Stomach (tissue), 9 donors: ENCODE measurements around the gene PARP8. TPM values are rescaled to one million over a fixed set of nuclear protein-coding genes. Genes with fewer than 3 reads are reported as not detected.

Source experiments
- DNase-seq, 2 donors: peaks; one replicate each; pipeline versions ENCODE4 v3.0.0 to v3.0.0-alpha.2; 2013 to 2019
- H3K27ac ChIP-seq, 5 donors: fragments of 200-600 bp in 4 of 5; sonication (generic) in 4 of 5; one replicate each; pipeline ENCODE4 v1.5.1; 2013 to 2019; ENCODE audit warnings: mild to moderate bottlenecking in 1 of 5, moderate library complexity in 1 of 5
- H3K27me3 ChIP-seq, 3 donors: fragments of 200-600 bp; sonication (generic); one replicate each; pipeline ENCODE4 v1.5.1; 2017 to 2019; ENCODE audit warnings: mixed run types in 1 of 3
- H3K36me3 ChIP-seq, 4 donors: fragments of 200-600 bp; sonication (generic); 1 replicate in 3 of 4; 2 replicates in 1 of 4; pipeline ENCODE4 v1.5.1; 2016 to 2019
- H3K4me1 ChIP-seq, 4 donors: fragments of 200-600 bp; sonication (generic); one replicate each; pipeline ENCODE4 v1.5.1; 2016 to 2019
- H3K4me3 ChIP-seq, 4 donors: fragments of 200-600 bp; sonication (generic) in 3 of 4; one replicate each; pipeline ENCODE4 v1.5.1; 2016 to 2019; ENCODE audit warnings: mild to moderate bottlenecking in 1 of 4
- H3K9me3 ChIP-seq, 4 donors: fragments of 200-600 bp; sonication (generic); one replicate each; pipeline ENCODE4 v1.5.1; 2016 to 2019
- EP300 ChIP-seq: sonication (generic); formaldehyde crosslinking; IDR thresholded peaks from one replicate; pipeline ENCODE4 v1.6.1; 2017; ENCODE audit warnings: antibody characterized with exemption
- POLR2A ChIP-seq, 4 donors: fragments of 450-650 bp; IDR thresholded peaks; one replicate each; pipeline ENCODE4 v1.6.1; 2016; ENCODE audit warnings: antibody characterized with exemption in 4 of 4, control low read depth in 2 of 4, mild to moderate bottlenecking in 1 of 4, moderate library complexity in 1 of 4
- POLR2AphosphoS5 ChIP-seq, 3 donors: sonication (generic); formaldehyde crosslinking; IDR thresholded peaks; one replicate each; pipeline ENCODE4 v1.6.1; 2016; ENCODE audit warnings: antibody characterized with exemption in 3 of 3
- WGBS, 5 donors: extraction: QIAGEN DNeasy Blood & Tissue Kit in 3 of 5; methylation state at CpG; one replicate each; pipeline versions ENCODE4 v1.1.5 to v1.1.7; 2013 to 2018; 5-methylcytosine and 5-hydroxymethylcytosine counted together
- intact Hi-C: fragments of 100-400 bp; cut with DNase I; formaldehyde crosslinking; loops from one replicate; pipeline ENCODE4 v1.15.1; 2023; ENCODE audit warnings: low total_unique reads
- polyA plus RNA-seq, 3 donors: library from polyadenylated mRNA; stranded (reverse); fragments of 200-250 nt; gene quantifications; one replicate each; pipeline ENCODE4 v1.2.3, GENCODE V29; 2013
- total RNA-seq, 5 donors: library from RNA; depleted of rRNA; stranded (reverse); fragments of >200 nt; gene quantifications; one replicate each; pipeline versions ENCODE4 v1.1.0 to v1.2.3, GENCODE V29; 2014 to 2016
- TF ChIP-seq, protein P1 (sequence below), 7 experiments: fragments of 450-650 bp in 4 of 7; fragments of 200-600 bp in 3 of 7; sonication (generic) in 3 of 7; IDR thresholded peaks; one replicate each; pipeline ENCODE4 v1.5.1; 2016 to 2019; ENCODE audit warnings: antibody characterized with exemption in 7 of 7, control low read depth in 2 of 7, mild to moderate bottlenecking in 1 of 7
- donor health status: healthy with polysubstance abuse.
- donor health status: Bipolar disorder and iron deficiency.
- donor health status: healthy.

PARP8 gene
- total and polyA plus RNA-seq, 8 donors = 6.7 to 54.2 (median 22.4) TPM

- TF ChIP-seq POLR2AphosphoS5 (IDR thresholded peaks at IDR 0.05) (no peak), EP300 (no peak), POLR2A (IDR thresholded peaks at IDR 0.05) (no peak)
- TF ChIP-seq, protein P1, sequence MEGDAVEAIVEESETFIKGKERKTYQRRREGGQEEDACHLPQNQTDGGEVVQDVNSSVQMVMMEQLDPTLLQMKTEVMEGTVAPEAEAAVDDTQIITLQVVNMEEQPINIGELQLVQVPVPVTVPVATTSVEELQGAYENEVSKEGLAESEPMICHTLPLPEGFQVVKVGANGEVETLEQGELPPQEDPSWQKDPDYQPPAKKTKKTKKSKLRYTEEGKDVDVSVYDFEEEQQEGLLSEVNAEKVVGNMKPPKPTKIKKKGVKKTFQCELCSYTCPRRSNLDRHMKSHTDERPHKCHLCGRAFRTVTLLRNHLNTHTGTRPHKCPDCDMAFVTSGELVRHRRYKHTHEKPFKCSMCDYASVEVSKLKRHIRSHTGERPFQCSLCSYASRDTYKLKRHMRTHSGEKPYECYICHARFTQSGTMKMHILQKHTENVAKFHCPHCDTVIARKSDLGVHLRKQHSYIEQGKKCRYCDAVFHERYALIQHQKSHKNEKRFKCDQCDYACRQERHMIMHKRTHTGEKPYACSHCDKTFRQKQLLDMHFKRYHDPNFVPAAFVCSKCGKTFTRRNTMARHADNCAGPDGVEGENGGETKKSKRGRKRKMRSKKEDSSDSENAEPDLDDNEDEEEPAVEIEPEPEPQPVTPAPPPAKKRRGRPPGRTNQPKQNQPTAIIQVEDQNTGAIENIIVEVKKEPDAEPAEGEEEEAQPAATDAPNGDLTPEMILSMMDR (IDR thresholded peaks at IDR 0.05) = no peak
- H3K36me3 ChIP-seq = peaks cover 12 to 75% (median 66%) of the 10 kb centered on the region in 4 donors
- no peak overlapping the region for H3K4me3 ChIP-seq
- peaks cover 0 to 6% (median 0%) of the 10 kb centered on the region in 4 donors for H3K4me1 ChIP-seq
- no peak overlapping the region for H3K27ac ChIP-seq
- no peaks in the 10 kb centered on the region for H3K9me3 ChIP-seq
- DNase-seq = no peak
- intact Hi-C loops = no loop called here
- 36 to 100% (median 96%) methylated on average over 1 of the region's 1 CpG for WGBS, 5 donors
- H3K27me3 ChIP-seq = no peaks in the 10 kb centered on the region
Observed at GRCh38 chr5:50827516-50828247, 161.2 kb downstream of the PARP8 start.

GRCh38 chr5:50829023-50829422 is 162.6 kb downstream of the PARP8 start:
- Histone ChIP-seq H3K4me1 (peaks cover 0 to 6% (median 0%) of the 10 kb centered on the region in 4 donors), H3K27ac (no peak overlapping the region), H3K27me3 (no peaks in the 10 kb centered on the region), H3K4me3 (no peak overlapping the region), H3K9me3 (no peaks in the 10 kb centered on the region), H3K36me3 (peaks cover 12 to 71% (median 62%) of the 10 kb centered on the region in 4 donors)
- intact Hi-C loops = no loop called here
- no peak for DNase-seq
- 94 to 97% (median 95%) methylated on average over 1 of the region's 1 CpG for WGBS, 5 donors
- no peak for TF ChIP-seq EP300
- TF ChIP-seq POLR2AphosphoS5 (IDR thresholded peaks at IDR 0.05) = no peak
- no peak for TF ChIP-seq POLR2A (IDR thresholded peaks at IDR 0.05)
- TF ChIP-seq, protein P1 (IDR thresholded peaks at IDR 0.05) = no peak

- Histone ChIP-seq H3K4me3 (no peak overlapping the region), H3K27ac (no peak overlapping the region), H3K9me3 (no peaks in the 10 kb centered on the region), H3K27me3 (no peaks in the 10 kb centered on the region), H3K4me1 (no peaks in the 10 kb centered on the region), H3K36me3 (peaks cover 16 to 87% (median 79%) of the 10 kb centered on the region in 4 donors)
- intact Hi-C loops = no loop called here
- WGBS, 5 donors = 92 to 96% (median 94%) methylated on average over 4 of the region's 4 CpGs
- TF ChIP-seq, protein P1 (IDR thresholded peaks at IDR 0.05) = no peak
- no peak for DNase-seq
Observed at GRCh38 chr5:50832657-50833284, 166.3 kb downstream of the PARP8 start.

DNA sequence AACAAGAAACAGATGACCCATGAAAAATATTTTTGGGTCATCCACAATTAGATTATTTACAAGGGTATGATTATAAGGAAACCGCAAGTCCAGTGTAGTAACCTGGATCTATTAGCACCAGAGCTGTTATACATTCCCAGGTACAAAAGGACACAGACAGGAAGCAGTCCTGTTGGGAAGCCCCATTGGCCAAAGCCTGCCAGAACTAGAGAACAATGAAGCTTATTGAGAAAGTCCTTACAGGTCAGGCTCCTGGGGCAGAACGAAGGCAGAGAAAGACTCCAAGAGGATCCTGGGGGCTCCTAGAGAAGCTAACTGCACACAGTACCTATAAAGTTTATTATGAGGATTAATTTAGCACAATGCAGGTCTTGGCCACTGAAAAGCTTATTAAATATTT is 169.9 kb downstream of the PARP8 start:
- no peak for TF ChIP-seq POLR2A (IDR thresholded peaks at IDR 0.05)
- TF ChIP-seq EP300 = no peak
- TF ChIP-seq, protein P1 (IDR thresholded peaks at IDR 0.05) = no peak
- TF ChIP-seq POLR2AphosphoS5 (IDR thresholded peaks at IDR 0.05) = no peak
- H3K9me3 ChIP-seq = no peaks in the 10 kb centered on the region
- DNase-seq = no peak
- H3K4me3 ChIP-seq = no peak overlapping the region
- peaks cover 4 to 63% (median 51%) of the 10 kb centered on the region in 4 donors for H3K36me3 ChIP-seq
- no peak overlapping the region for H3K27ac ChIP-seq
- H3K4me1 ChIP-seq = peaks cover 0 to 9% (median 4%) of the 10 kb centered on the region in 4 donors
- intact Hi-C loops = no loop called here
- WGBS, 5 donors = 92 to 98% (median 97%) methylated on average over 2 of the region's 2 CpGs
- H3K27me3 ChIP-seq = no peaks in the 10 kb centered on the region
